Measurements from ENCODE around the gene PLD1.

The PLD1 gene

DNA sequence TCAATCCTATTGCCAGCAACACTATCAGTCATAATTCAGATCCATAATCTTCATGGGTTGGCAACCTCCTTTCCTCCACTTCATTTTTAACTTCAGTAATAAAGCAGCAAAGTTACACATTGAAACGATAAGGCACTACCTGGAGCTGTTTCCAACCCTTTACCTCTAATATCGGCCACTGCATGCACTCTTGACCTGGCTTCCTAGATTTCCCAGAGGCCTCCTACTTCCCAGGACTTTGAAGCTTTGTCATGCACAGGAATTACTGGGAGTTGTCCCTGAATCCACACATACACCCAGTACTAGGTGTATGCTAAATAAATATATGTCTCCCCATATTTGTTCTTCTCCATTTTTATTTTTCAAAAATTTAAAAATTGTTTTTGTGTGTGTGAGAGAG lies 126.1 kb downstream of the PLD1 start:
- DNase-seq (ENCODE audit: extremely low read depth, low read depth) = no peak
- TF ChIP-seq, protein P1, sequence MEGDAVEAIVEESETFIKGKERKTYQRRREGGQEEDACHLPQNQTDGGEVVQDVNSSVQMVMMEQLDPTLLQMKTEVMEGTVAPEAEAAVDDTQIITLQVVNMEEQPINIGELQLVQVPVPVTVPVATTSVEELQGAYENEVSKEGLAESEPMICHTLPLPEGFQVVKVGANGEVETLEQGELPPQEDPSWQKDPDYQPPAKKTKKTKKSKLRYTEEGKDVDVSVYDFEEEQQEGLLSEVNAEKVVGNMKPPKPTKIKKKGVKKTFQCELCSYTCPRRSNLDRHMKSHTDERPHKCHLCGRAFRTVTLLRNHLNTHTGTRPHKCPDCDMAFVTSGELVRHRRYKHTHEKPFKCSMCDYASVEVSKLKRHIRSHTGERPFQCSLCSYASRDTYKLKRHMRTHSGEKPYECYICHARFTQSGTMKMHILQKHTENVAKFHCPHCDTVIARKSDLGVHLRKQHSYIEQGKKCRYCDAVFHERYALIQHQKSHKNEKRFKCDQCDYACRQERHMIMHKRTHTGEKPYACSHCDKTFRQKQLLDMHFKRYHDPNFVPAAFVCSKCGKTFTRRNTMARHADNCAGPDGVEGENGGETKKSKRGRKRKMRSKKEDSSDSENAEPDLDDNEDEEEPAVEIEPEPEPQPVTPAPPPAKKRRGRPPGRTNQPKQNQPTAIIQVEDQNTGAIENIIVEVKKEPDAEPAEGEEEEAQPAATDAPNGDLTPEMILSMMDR (IDR thresholded peaks at IDR 0.05; ENCODE audit: low read depth, low read length) = no peak

DNA sequence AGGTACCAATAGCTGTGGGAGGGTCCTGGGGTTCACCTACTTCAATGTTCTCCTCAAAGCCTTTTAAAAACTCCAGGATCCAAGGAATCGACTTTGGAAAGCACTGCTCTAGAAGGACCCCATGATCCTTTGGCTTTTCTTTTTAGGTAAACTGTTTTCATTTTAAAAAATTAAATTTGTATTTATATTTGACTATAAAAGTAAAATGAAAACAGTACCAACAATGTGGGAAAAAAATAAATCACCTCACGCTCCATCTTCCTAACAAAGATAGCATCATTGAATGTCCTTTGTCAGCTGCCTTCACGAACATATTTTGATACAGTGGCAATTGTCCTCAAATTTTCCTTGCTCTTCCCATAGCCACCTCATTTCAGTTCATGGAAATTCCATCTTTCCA lies 127.5 kb downstream of the PLD1 start:
- TF ChIP-seq, protein P1 (IDR thresholded peaks at IDR 0.05; ENCODE audit: low read depth, low read length) = no peak

DNA sequence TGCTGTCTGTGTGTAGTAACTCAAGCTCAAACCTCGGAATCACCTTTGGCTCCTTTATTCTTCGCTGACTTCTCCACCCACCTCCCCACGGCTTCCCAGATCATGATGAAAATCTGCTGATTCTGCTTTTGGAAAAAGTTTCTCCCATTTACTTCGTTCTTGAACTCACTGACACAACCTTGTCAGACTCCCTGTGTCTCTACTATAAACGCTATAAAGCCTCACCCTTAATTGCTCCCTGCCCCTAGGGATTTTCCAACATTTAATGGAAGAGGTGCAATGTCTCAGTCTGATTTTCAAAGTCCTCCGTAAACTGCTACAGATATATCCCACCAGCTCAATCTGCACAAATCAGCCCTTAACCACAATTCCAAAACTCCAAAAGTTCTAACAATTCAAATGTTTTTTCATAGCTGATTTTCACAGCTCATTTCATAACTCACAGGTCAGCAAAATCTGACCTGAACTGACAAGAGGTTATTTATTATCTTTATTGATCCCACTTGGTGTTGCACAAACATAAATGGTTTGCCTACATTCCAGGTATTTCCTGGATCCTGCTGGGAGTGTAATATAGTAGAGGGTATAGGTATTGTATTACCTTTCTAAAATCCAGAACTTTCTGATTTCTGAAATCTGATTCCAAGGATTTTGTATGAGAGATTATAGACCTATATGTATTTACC lies 129.4 kb downstream of the PLD1 start:
- DNase-seq (ENCODE audit: extremely low read depth, low read depth) = no peak
- TF ChIP-seq, protein P1 (IDR thresholded peaks at IDR 0.05; ENCODE audit: low read depth, low read length) = no peak

More for the DNA sequence above, 127.5 kb downstream of the PLD1 start:
- DNase-seq (ENCODE audit: extremely low read depth, low read depth) = no peak

DNA sequence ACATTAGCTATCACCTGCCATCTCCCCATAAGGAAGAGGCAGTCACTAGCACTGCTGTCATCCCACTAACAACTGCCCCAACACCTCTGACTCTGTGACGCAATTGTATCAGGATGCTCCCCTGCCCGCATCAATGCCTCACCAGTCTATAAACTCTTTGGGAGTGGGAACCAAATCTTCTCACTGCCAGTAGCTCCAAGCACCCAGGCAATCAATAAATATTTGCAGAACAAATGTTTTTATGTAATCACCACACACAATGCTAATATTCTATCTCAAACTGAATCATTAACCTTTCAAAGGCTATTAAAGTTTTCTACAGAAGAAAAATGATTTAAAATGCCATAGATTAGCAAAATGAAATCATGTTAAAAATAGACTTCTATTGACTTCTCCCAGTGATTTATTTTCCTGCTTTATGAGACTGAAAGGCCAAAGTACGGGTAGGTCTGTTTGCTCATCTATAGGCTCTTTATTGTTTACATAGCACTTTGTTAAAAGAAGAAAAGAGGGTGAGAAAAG lies 131.3 kb downstream of the PLD1 start:
- TF ChIP-seq, protein P1 (IDR thresholded peaks at IDR 0.05; ENCODE audit: low read depth, low read length) = no peak

DNA sequence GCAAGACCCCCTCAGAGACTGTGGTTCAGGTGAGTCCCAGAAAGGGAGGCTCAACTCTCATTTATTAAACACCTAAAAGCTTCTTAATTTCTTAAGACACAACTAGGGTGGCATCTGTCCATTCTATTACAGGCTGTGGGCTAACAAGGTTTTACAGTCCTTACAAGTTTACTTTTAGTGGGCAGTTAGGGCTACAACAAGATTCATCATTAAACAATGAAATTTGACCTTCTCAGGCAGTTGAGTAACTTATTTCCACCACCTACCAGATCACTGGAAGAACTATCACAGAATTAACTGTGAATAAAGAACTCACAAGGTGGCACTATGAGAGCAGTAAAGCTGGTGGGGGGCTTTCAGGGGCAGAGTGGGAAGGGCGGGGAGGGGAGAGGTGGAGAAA lies 132.6 kb downstream of the PLD1 start:
- DNase-seq (ENCODE audit: extremely low read depth, low read depth) = no peak
- TF ChIP-seq, protein P1 (IDR thresholded peaks at IDR 0.05; ENCODE audit: low read depth, low read length) = no peak

More for the DNA sequence above, 131.3 kb downstream of the PLD1 start:
- DNase-seq (ENCODE audit: extremely low read depth, low read depth) = no peak

DNA sequence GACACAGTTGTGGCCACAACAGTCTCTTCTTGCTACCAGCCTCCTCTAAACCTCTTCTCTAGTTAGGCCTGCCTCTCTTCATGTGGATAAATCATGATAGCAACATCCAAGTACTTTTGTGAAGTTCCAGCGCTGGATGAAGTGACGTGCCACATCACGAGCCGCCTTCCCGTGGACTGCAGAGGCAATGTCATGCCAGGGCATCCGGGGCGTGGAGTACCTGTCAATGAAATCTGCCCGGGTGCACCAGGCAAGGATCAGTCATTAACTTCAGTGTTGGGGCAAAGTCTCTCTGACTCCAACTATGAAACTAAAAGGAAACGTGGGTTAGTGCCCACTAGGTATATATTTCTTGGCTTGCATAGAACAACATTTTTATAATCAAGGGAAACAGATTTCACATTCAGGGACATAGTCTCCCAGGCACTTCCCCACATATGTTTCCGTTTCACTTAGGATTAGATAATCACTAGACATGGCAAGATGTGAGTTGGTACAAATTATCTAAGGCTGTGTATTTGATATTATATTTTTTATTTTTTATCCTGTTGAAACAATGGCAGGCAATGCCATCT lies 133.6 kb downstream of the PLD1 start:
- TF ChIP-seq, protein P1 (IDR thresholded peaks at IDR 0.05; ENCODE audit: low read depth, low read length) = no peak
- no peak for DNase-seq (ENCODE audit: extremely low read depth, low read depth)

DNA sequence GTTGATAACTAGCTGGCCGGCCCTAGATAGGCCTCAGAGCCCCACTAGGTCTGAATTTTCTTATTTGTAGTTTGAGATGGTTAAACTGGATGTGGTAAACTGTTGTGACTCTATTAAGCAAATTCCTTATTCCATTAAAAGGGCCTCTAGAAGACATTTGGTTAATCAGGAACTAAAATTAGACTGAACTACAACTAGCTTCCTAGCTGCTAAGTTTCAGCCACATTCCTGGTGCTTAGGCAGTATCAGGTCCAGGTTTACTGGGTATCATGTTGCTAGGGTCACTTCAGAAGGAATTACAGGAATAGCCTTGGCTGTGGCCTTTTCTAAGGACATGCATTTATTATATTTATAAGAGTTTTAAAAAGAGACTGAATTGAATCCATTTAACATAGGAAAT lies 136.3 kb downstream of the PLD1 start:
- DNase-seq (ENCODE audit: extremely low read depth, low read depth) = no peak
- TF ChIP-seq, protein P1 (IDR thresholded peaks at IDR 0.05; ENCODE audit: low read depth, low read length) = no peak
